HG02870 (cell line): ENCODE results near the gene GPC3.

Experiments used
- ATAC-seq: cut with Tn5 transposase; IDR thresholded peaks from one replicate; pipeline ENCODE4 v1.9.1; 2021; ENCODE audit warnings: mild to moderate bottlenecking, moderate library complexity; ENCODE audit not compliant: unreplicated experiment

The GPC3 gene

GRCh38 chrX:133579631-133580030 is 405.8 kb downstream of the GPC3 start:
- ATAC-seq = no peak

GRCh38 chrX:133576876-133577275 is 408.5 kb downstream of the GPC3 start:
- no peak for ATAC-seq

GRCh38 chrX:133575501-133576136 is 409.8 kb downstream of the GPC3 start:
- no peak for ATAC-seq

- no peak for ATAC-seq
Measured at GRCh38 chrX:133574716-133575115, 410.7 kb downstream of the GPC3 start.

- ATAC-seq = no peak
Measured at GRCh38 chrX:133570549-133570948, 414.8 kb downstream of the GPC3 start.

GRCh38 chrX:133569217-133569616 is 416.2 kb downstream of the GPC3 start:
- no peak for ATAC-seq

- no peak for ATAC-seq
Measured at GRCh38 chrX:133568109-133568508, 417.3 kb downstream of the GPC3 start.

GRCh38 chrX:133566876-133567275 is 418.5 kb downstream of the GPC3 start:
- no peak for ATAC-seq

- no peak for ATAC-seq
Measured at GRCh38 chrX:133563705-133564104, 421.7 kb downstream of the GPC3 start.

- ATAC-seq = no peak
Measured at GRCh38 chrX:133561251-133561650, 424.1 kb downstream of the GPC3 start.

GRCh38 chrX:133559909-133560308 is 425.5 kb downstream of the GPC3 start:
- ATAC-seq = no peak

GRCh38 chrX:133555782-133556458 is 429.5 kb downstream of the GPC3 start:
- ATAC-seq = no peak

GRCh38 chrX:133550665-133551485 is 434.5 kb downstream of the GPC3 start:
- ATAC-seq = no peak

GRCh38 chrX:133549295-133549933 is 436.0 kb downstream of the GPC3 start:
- no peak for ATAC-seq

- ATAC-seq = no peak
Measured at GRCh38 chrX:133546441-133546840, 439.0 kb downstream of the GPC3 start.

- no peak for ATAC-seq
Measured at GRCh38 chrX:133544778-133545177, 440.6 kb downstream of the GPC3 start.

- ATAC-seq = no peak
Measured at GRCh38 chrX:133544115-133544514, 441.3 kb downstream of the GPC3 start.

GRCh38 chrX:133543654-133544053 is 441.7 kb downstream of the GPC3 start:
- no peak for ATAC-seq

- ATAC-seq = no peak
Measured at GRCh38 chrX:133542476-133542875, 442.9 kb downstream of the GPC3 start.

GRCh38 chrX:133541021-133541420 is 444.4 kb downstream of the GPC3 start:
- ATAC-seq = no peak

GRCh38 chrX:133538148-133538547 is 447.2 kb downstream of the GPC3 start:
- ATAC-seq = no peak
